Activated naive CD4-positive, alpha-beta T cell treated with anti-CD3 and anti-CD28 coated beads for 36 hours (primary cell): ENCODE results near the gene AP1M2. TPM values are rescaled to one million over a fixed set of nuclear protein-coding genes. Genes with fewer than 3 reads are reported as not detected.
"Not testable (repeated sequence)": the region's sequence is repeated elsewhere in the genome, so short reads cannot be mapped to it uniquely, and the experiment has no call there.

Source experiments
- CTCF ChIA-PET: fragments of 350-600 bp; sonication (Branson Sonifier 250); formaldehyde crosslinking; loops from one replicate; lab custom pipeline; 2021; ENCODE audit warnings: antibody characterized with exemption; lab: Charles Lee
- DNase-seq: peaks from one replicate; pipeline ENCODE4 v3.0.0-alpha.2; 2020
- H3K27ac Mint-ChIP-seq: one replicate; pipeline ENCODE4 v1.8.0; 2021; ENCODE audit warnings: mild to moderate bottlenecking, mixed read lengths
- H3K27me3 Mint-ChIP-seq: one replicate; pipeline ENCODE4 v1.8.0; 2021; ENCODE audit warnings: low read depth, mixed read lengths
- H3K36me3 Mint-ChIP-seq: one replicate; pipeline ENCODE4 v1.8.0; 2021; ENCODE audit warnings: low read depth, mixed read lengths
- H3K4me1 Mint-ChIP-seq: one replicate; pipeline ENCODE4 v1.8.0; 2021; ENCODE audit warnings: low read depth, mixed read lengths
- H3K4me3 Mint-ChIP-seq: one replicate; pipeline ENCODE4 v1.8.0; 2021; ENCODE audit warnings: mild to moderate bottlenecking, moderate library complexity, mixed read lengths
- H3K9me3 Mint-ChIP-seq: one replicate; pipeline ENCODE4 v1.8.0; 2021; ENCODE audit warnings: mixed read lengths
- intact Hi-C: fragments of 100-400 bp; cut with micrococcal nuclease; formaldehyde crosslinking; loops from one replicate; pipeline ENCODE4 v1.15.1; 2023
- total RNA-seq, 2 experiments: library from RNA; stranded (reverse); gene quantifications; one replicate each; pipeline ENCODE4 v1.2.3, GENCODE V29; 2021

The AP1M2 gene
- total RNA-seq, 2 experiments from 2014 or later, result not detected

- H3K27ac Mint-ChIP-seq, result no peak overlapping the region
- CTCF ChIA-PET, result interaction anchor here (0.6 to 3.2 kb wide), 2 partner anchors 13 to 104 kb away, joined by 3 to 20 read pairs; no protein-coding TSS in a partner anchor
- no peaks in the 10 kb centered on the region for H3K9me3 Mint-ChIP-seq
- DNase-seq, result no peak
- H3K4me3 Mint-ChIP-seq, result no peak overlapping the region
- peaks cover 14% of the 10 kb centered on the region for H3K4me1 Mint-ChIP-seq
- no peaks in the 10 kb centered on the region for H3K27me3 Mint-ChIP-seq
- H3K36me3 Mint-ChIP-seq, result no peaks in the 10 kb centered on the region
- intact Hi-C loops, result no loop called here
Measured at GRCh38 chr19:10593820-10594637, 6.9 kb upstream of the AP1M2 start.

GRCh38 chr19:10593148-10593547 lies 6.0 kb upstream of the AP1M2 start:
- no peaks in the 10 kb centered on the region for H3K27me3 Mint-ChIP-seq
- intact Hi-C loops, result no loop called here

GRCh38 chr19:10587839-10588150 lies 683 bp upstream of the AP1M2 start:
- DNase-seq, result no peak
- CTCF ChIA-PET, result interaction anchor here (1.9 kb wide), 1 partner anchor 56 kb away, joined by 7 read pairs; no protein-coding TSS in a partner anchor
- peaks cover 6% of the 10 kb centered on the region for H3K27me3 Mint-ChIP-seq
- no peak overlapping the region for H3K4me3 Mint-ChIP-seq
- intact Hi-C loops, result no loop called here
- no peaks in the 10 kb centered on the region for H3K36me3 Mint-ChIP-seq
- H3K4me1 Mint-ChIP-seq, result peaks cover 5% of the 10 kb centered on the region
- H3K27ac Mint-ChIP-seq, result no peak overlapping the region
- no peaks in the 10 kb centered on the region for H3K9me3 Mint-ChIP-seq

More at GRCh38 chr19:10593148-10593547, 6.0 kb upstream of the AP1M2 start:
- peaks cover 14% of the 10 kb centered on the region for H3K4me1 Mint-ChIP-seq
- no peaks in the 10 kb centered on the region for H3K36me3 Mint-ChIP-seq
- no peak overlapping the region for H3K4me3 Mint-ChIP-seq
- CTCF ChIA-PET, result interaction anchor here (1.0 to 1.6 kb wide), 2 partner anchors 12 to 51 kb away, joined by 3 to 6 read pairs; no protein-coding TSS in a partner anchor
- H3K9me3 Mint-ChIP-seq, result no peaks in the 10 kb centered on the region
- no peak overlapping the region for H3K27ac Mint-ChIP-seq
- DNase-seq, result no peak

DNA sequence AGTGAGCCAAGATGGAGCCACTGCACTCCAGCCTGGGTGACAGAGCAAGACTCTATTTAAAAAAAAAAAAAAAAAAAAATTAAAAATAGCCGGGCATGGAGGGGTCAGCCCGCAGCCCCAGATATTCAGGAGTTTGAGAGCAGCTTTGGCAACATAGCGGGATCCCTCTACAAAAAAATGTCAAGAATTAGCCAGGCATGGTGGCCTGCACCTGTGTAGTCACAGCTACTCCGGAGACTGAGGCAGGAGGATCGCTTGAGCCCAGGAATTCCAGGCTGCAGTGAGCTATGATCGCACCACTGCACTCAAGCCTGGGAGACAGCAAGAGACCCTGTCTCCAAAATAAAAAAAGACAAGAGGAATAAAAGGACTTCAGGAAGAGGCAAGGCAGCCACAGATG lies 716 bp downstream of the AP1M2 start:
- no peak for DNase-seq
- intact Hi-C loops, result no loop called here
- no peak overlapping the region for H3K27ac Mint-ChIP-seq
- H3K27me3 Mint-ChIP-seq, result peaks cover 6% of the 10 kb centered on the region
- H3K36me3 Mint-ChIP-seq, result no peaks in the 10 kb centered on the region
- H3K4me3 Mint-ChIP-seq, result no peak overlapping the region
- no peaks in the 10 kb centered on the region for H3K9me3 Mint-ChIP-seq
- CTCF ChIA-PET, result interaction anchor here (1.0 to 9.0 kb wide), 3 partner anchors 14 to 113 kb away, joined by 3 to 251 read pairs (median 3); no protein-coding TSS in a partner anchor
- peaks cover 5% of the 10 kb centered on the region for H3K4me1 Mint-ChIP-seq

- intact Hi-C loops, result no loop called here
Measured at GRCh38 chr19:10583036-10583776, 3.9 kb downstream of the AP1M2 start.

GRCh38 chr19:10582091-10582490 lies 5.0 kb downstream of the AP1M2 start:
- H3K36me3 Mint-ChIP-seq, result no peaks in the 10 kb centered on the region
- CTCF ChIA-PET, result interaction anchor here (0.6 to 9.0 kb wide), 20 partner anchors 11 to 118 kb away, joined by 3 to 251 read pairs (median 9); partner anchors contain the start of gene QTRT1
- no peak overlapping the region for H3K27ac Mint-ChIP-seq
- DNase-seq, result no peak
- intact Hi-C loops, result no loop called here
- peaks cover 6% of the 10 kb centered on the region for H3K4me1 Mint-ChIP-seq
- no peaks in the 10 kb centered on the region for H3K9me3 Mint-ChIP-seq
- no peaks in the 10 kb centered on the region for H3K27me3 Mint-ChIP-seq
- H3K4me3 Mint-ChIP-seq, result no peak overlapping the region

More at GRCh38 chr19:10583036-10583776, 3.9 kb downstream of the AP1M2 start:
- no peak overlapping the region for H3K4me3 Mint-ChIP-seq
- CTCF ChIA-PET, result interaction anchor here (1.5 to 9.0 kb wide), 5 partner anchors 12 to 117 kb away, joined by 4 to 251 read pairs (median 36); partner anchors contain the start of gene QTRT1
- H3K9me3 Mint-ChIP-seq, result no peaks in the 10 kb centered on the region
- no peak for DNase-seq
- H3K4me1 Mint-ChIP-seq, result peaks cover 11% of the 10 kb centered on the region
- no peak overlapping the region for H3K27ac Mint-ChIP-seq
- no peaks in the 10 kb centered on the region for H3K36me3 Mint-ChIP-seq
- H3K27me3 Mint-ChIP-seq, result peaks cover 6% of the 10 kb centered on the region

DNA sequence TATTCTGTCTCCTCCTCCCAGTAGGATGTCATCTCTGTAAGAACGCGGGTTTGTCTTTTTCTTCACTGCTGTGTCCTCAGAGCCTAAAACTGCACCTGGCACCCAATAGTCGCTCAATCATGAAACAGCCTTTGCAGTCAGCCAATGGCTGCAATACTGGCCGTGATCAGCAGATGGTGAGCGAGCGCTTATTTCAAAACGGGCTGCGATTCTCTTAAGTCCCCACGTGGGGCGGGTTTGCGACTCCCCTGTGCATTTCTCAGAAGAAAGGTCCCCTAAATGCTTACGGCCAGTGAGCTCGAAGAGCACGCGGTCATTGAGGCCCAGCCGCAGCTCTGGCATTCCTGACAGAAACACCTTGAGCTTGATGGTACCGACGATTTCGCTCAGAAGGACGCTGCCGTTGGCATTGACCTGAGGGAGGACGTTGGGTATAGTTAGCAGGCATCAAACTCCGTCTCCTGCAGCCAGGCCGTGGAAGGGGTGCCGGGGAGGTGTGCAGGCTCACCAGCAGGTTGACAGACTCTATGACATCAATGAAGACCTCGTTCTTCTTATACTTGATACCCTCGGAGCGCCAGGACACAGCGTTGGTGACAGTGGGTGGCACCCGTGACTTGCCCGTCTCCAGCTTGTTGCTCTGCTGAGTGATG lies 6.0 kb downstream of the AP1M2 start:
- intact Hi-C loops, result loop anchor here (1.0 to 2.0 kb wide), 3 partner anchors 63 to 118 kb away; no protein-coding TSS in a partner anchor
- CTCF ChIA-PET, result interaction anchor here (0.6 to 9.0 kb wide), 36 partner anchors 9 to 204 kb away, joined by 3 to 251 read pairs (median 6); partner anchors contain the start of genes DNM2 and QTRT1
- peaks cover 6% of the 10 kb centered on the region for H3K4me1 Mint-ChIP-seq

DNA sequence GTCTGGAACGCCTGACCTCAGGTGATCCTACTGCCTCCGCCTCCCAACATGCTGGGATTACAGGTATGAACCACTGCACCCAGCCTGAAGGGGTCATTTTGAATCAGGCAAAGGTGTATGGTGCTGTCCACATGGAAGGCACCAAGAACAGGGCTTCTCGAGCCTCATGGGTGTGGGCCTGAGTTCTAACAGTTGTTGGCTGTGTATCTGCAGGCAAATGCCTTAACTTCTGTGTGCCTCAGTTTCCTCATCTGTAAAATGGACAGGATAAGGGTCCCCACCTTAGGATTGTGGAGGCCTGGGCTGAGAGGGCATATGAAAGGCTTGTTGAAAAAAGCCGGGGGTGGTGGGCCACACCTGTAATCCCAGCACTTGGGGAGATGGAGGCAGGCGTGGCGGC lies 9.2 kb downstream of the AP1M2 start:
- no peaks in the 10 kb centered on the region for H3K36me3 Mint-ChIP-seq
- no peak overlapping the region for H3K27ac Mint-ChIP-seq
- no peak for DNase-seq
- intact Hi-C loops, result no loop called here
- H3K27me3 Mint-ChIP-seq, result no peaks in the 10 kb centered on the region
- H3K4me3 Mint-ChIP-seq, result no peak overlapping the region
- CTCF ChIA-PET, result interaction anchor here (5.4 to 9.0 kb wide), 2 partner anchors 66 to 122 kb away, joined by 147 to 251 read pairs; partner anchors contain the start of gene QTRT1
- H3K9me3 Mint-ChIP-seq, result no peaks in the 10 kb centered on the region
- H3K4me1 Mint-ChIP-seq, result peaks cover 6% of the 10 kb centered on the region

More for the DNA sequence above, 6.0 kb downstream of the AP1M2 start:
- H3K9me3 Mint-ChIP-seq, result no peaks in the 10 kb centered on the region
- no peaks in the 10 kb centered on the region for H3K27me3 Mint-ChIP-seq
- no peak overlapping the region for H3K27ac Mint-ChIP-seq
- no peaks in the 10 kb centered on the region for H3K36me3 Mint-ChIP-seq
- no peak overlapping the region for H3K4me3 Mint-ChIP-seq
- peak; percentile 97 for DNase-seq

DNA sequence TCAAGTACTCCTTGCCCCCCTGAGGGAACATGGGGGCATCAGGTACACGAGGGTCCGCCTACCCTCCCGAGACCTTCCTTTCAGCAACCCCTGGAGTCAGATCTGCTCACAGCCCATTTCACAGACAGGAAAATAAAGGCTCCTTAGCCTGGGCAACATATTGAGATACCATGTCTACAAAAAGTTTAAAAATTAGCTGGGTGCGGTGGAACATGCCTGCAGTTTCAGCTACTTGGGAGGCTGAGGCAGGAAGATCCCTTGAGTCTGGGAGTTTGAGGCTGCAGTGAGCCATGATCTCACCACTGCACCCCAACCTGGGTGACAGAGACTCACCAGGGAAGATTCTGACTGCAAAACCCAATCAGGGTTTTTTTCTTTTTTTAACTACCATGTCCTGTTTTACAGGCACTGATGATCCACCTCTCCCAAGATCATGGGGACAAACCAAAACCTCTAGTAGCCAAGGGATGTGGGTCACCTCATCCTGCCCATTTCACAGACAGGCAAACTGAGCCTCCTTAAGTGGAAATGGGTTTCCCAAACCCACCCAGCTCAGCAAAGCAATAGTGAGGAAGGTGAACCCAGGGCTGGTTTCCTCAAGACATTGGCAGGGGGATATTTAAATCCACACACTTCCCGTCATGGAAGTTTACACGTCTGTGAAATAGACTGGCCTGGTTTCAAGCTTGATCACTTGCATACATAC lies 11.9 kb downstream of the AP1M2 start:
- peaks cover 8% of the 10 kb centered on the region for H3K4me1 Mint-ChIP-seq
- intact Hi-C loops, result no loop called here
- no peak for DNase-seq
- no peak overlapping the region for H3K27ac Mint-ChIP-seq
- H3K36me3 Mint-ChIP-seq, result peaks cover 1% of the 10 kb centered on the region
- H3K27me3 Mint-ChIP-seq, result no peaks in the 10 kb centered on the region
- CTCF ChIA-PET, result interaction anchor here (1.1 kb wide), 1 partner anchor 75 kb away, joined by 4 read pairs; no protein-coding TSS in a partner anchor
- no peak overlapping the region for H3K4me3 Mint-ChIP-seq
- no peaks in the 10 kb centered on the region for H3K9me3 Mint-ChIP-seq

GRCh38 chr19:10574462-10574861 lies 12.7 kb downstream of the AP1M2 start:
- Mint-ChIP-seq H3K4me1 (peaks cover 14% of the 10 kb centered on the region), H3K27ac (no peak overlapping the region), H3K36me3 (peaks cover 2% of the 10 kb centered on the region), H3K9me3 (no peaks in the 10 kb centered on the region), H3K27me3 (no peaks in the 10 kb centered on the region), H3K4me3 (no peak overlapping the region)
- CTCF ChIA-PET, result interaction anchor here (4.0 kb wide), 1 partner anchor 125 kb away, joined by 15 read pairs; no protein-coding TSS in a partner anchor
- DNase-seq, result no peak
- intact Hi-C loops, result no loop called here

- H3K27ac Mint-ChIP-seq, H3K27me3 Mint-ChIP-seq, H3K4me3 Mint-ChIP-seq, DNase-seq, intact Hi-C loops, H3K36me3 Mint-ChIP-seq, H3K9me3 Mint-ChIP-seq: not testable (repeated sequence)
- CTCF ChIA-PET, result interaction anchor here (1.2 to 4.7 kb wide), 4 partner anchors 7 to 125 kb away, joined by 3 to 36 read pairs (median 9); no protein-coding TSS in a partner anchor
- H3K4me1 Mint-ChIP-seq, result peaks cover 16% of the 10 kb centered on the region
Measured at GRCh38 chr19:10573793-10574192, 13.3 kb downstream of the AP1M2 start.
